ENCODE results near the gene STYXL1. TPM values are rescaled to one million over a fixed set of nuclear protein-coding genes. Genes with fewer than 3 reads are reported as not detected.
A peak's percentile ranks its signal among the peaks of the same experiment; 100 is the strongest.
"Not testable (repeated sequence)": the region's sequence is repeated elsewhere in the genome, so short reads cannot be mapped to it uniquely, and the experiment has no call there.

The STYXL1 gene, protein sequence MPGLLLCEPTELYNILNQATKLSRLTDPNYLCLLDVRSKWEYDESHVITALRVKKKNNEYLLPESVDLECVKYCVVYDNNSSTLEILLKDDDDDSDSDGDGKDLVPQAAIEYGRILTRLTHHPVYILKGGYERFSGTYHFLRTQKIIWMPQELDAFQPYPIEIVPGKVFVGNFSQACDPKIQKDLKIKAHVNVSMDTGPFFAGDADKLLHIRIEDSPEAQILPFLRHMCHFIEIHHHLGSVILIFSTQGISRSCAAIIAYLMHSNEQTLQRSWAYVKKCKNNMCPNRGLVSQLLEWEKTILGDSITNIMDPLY
- polyA plus RNA-seq (ENCODE audit: insufficient read length in 4 of 4), result 10 to 100 TPM; 37.1 to 58.3 (median 48.0) TPM

DNA sequence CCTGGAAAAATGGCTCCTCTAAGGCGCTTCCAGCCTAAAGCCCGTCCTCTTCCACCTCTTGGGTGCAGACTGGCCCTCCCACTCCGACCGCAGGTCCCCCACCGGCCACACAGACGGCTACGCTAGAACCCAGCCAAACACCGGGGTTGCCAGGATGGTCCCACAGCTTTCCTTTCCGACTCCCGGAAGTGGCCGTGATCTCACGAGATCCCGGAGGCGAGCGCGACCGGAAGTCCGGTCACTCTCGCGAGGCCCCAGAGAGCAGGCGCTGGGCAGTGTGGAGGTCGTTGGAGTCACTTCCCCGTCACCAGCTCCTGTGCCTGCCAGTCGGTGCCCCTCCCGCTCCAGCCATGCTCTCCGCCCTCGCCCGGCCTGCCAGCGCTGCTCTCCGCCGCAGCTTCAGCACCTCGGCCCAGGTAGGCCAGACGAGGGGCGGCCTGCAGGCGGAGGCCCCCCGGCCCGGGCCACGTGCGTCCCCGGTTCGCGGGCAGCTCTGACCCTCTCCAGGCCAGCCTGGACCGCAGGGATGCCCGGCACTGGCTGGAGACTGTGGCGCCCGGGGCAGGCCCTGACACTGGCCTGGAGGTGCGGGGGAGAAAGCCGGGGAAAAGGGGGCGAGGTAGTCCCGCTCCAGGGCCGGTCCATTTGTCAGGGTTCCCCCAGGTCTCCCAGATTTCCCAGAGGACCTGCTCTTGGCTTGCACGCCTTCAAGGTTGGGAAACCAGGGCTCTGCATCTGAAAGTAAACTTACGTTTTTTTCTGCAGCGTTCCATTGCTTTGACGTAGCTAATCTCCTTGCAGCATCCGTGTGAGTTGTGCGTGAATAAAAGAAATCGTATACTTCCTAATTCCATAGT, at the start of gene STYXL1, which contains the start of gene MDH2:
TSS of gene STYXL1 (minus strand) at position 190 of the 857 bp plus-strand sequence. CDS start 17,477 bp downstream, outside the sequence.
TSS of gene MDH2 (plus strand) at position 296 of the 857 bp plus-strand sequence. CDS start at position 351, 55 bp downstream.
- peak; percentile 89 to 94 (median 91) for DNase-seq (ENCODE audit: low read depth in 4 of 4, low spot score in 3 of 4)

DNA sequence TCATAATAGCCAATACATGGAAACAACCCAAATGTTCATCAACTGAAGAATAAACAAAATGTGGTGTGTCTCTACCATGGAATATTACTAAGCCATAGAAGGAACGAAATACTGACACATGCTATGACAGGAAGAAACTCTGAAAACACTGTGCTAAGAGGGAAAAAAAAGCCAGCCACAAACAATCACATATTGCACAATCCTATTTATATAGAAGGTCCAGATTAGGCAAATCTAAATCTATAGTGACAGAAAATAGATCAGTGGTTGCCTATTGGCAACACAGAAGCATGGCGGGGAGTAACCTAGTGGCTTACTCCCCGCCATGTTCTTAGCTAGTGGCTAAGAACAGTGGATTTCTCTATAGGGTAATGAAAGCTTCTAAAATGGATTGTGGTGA, 48.1 kb upstream of the STYXL1 start:
- DNase-seq (ENCODE audit: low read depth in 4 of 4, low spot score in 3 of 4), result no peak

DNA sequence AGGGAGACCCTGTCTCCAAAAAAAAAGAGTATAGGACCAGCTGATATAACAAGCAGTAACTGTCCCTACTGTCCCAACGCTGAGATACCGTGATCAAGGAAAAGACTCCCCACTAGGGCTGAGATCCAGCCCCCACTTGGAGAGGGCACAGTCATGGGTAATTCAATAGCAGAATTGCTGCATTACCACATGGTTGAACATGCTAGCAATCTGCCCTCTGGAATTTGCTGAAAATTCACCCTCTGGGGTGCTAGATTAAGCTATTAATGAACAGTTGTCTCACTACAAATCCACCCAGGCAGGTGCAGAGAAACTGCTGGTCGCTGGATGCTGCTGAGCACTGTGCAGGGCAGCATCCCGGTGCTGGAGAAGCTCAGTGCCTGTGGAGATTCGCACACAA, 46.5 kb upstream of the STYXL1 start:
- DNase-seq (ENCODE audit: low read depth in 4 of 4, low spot score in 3 of 4), result not testable (repeated sequence)

DNA sequence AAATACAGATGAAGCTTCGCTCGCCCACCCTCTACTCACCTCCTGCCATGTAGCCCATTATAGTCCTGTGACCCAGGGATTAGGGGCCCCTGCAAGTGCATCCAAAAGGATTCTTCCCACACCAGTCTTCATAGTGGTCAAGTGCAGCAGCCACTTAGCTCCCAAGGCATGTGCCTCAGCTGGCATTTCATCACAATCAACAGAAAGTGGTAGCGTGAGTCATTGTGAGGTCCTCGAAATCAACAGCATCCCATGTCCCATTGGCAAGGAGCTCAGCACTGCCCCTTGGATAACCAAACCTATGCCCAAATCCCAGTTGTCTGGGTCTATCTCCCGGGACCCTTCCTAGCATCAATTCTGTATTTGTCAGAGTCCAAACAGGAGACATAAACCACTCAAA, 45.7 kb upstream of the STYXL1 start:
- DNase-seq (ENCODE audit: low read depth in 4 of 4, low spot score in 3 of 4), result not testable (repeated sequence)

DNA sequence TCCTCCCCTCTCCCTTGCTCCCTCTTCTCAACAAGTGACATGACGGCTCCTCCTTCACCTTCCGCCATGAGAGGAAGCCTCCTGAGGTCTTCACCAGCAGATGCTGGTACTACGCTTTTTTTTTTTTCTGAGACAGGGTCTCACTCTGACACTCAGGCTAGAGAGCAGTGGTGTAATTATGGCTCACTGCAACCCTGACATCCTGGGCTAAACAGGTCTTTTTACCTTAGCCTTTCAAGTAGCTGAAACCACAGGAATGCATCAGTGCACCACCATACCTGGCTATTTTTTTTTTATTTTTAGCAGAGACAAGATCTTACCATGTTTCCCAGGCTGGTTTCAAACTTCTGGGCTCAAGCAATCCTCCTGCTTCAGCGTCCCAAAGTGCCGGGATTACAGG, 43.7 kb upstream of the STYXL1 start:
- DNase-seq (ENCODE audit: low read depth in 4 of 4, low spot score in 3 of 4), result no peak

DNA sequence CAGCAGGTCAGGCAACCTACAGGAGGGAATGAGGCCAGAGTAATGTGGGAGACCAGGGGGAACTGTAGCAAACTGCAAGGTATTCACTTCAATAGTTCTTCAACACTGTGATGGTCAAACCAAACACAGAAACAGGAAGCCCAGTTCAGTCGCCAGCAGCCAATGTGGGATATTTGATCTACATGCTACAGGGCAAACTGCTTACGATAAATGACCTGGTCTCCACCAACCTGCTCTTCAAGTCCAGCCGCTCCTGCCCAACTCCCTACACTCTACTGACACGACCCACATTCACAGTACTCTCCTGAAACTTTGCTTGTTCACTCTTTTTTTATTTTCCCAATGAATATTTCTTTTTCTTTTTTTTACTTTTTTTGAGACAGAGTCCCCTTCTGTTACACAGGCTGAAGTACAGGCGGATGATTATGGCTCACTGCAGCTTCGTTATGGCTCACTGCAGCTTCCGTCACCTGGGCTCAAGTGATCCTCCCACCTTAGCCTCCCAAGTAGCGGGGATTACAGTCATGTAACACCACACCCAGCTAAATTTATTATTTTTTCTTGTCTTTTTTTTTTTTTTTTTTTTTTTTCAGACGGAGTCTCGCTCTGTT, 42.2 kb upstream of the STYXL1 start:
- no peak for DNase-seq (ENCODE audit: low read depth in 4 of 4, low spot score in 3 of 4)

DNA sequence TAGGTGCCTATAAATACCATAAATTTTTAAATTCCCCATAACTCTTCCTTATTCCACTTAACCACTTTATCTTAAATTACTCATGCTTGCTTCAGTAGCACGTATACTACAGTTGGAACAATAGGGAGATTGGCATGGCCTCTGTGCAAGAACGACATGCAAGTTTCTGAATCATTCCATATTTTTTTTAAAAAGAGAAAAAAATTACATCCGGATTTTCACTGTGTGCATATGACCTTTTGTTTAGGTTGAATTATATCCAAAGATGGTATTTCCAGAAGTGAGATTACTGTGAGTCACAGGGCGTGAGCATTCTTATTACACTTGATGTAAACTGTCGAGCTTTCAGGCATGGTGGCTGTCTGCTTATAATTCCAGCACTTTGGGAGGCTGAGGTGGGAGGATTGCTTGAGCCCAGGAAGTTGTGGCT, 39.6 kb upstream of the STYXL1 start:
- not testable (repeated sequence) for DNase-seq (ENCODE audit: low read depth in 4 of 4, low spot score in 3 of 4)

DNA sequence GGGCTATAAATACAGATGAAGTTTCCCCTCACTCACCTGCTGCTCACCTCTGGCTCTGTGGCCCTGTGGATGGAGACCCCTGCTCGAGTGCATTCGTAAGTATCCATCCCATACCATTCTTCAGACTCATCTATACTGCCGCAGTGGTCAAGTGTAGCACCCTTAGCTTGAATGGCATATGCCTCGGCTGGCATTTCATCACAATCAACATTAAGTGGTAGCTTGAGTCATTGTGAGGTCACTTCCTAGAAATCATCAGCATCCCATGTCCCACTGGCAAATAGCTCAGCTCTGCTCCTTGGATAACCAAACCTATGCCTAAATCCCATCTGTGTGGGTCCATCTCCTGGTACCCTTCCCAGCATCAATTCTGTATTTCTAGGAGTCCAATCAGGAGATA, 38.3 kb upstream of the STYXL1 start:
- no peak for DNase-seq (ENCODE audit: low read depth in 4 of 4, low spot score in 3 of 4)

DNA sequence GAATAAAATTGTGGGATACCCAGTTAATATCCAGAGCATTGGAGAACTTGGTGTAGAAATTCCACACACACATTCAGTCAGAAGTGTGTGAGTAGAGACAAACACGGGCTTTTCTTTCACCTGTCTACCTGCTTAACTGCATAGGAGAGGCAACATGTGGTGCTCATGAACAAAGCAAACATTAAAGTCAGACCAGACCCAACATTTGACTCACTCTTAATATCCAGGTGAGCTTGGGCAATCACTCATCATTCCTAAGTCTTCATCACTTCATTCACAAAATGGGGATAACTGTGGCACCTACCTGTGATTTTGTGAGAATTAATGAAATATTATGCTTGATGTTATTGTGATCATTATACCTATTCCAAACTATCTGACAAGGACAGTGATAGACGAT, 36.3 kb upstream of the STYXL1 start:
- not testable (repeated sequence) for DNase-seq (ENCODE audit: low read depth in 4 of 4, low spot score in 3 of 4)

DNA sequence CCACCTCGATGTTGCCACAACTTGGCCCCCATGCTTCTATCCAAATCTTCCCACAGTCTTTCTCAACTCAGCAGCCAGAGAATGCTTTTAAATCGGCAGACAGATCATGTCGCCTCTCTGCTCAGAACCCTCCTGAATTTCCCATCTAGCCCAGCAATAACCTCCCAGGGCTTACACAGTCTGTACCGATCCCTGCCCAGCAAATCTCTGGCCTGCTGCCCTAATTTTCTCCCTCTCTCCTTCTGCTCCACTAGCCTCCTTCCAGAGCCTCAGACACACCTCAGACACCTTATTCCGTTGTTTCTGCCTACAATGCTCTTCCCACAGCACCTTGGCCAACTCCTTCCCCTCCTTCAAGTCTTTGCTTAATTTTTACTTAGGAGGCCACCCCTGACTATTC, 32.4 kb upstream of the STYXL1 start:
- DNase-seq (ENCODE audit: low read depth in 4 of 4, low spot score in 3 of 4), result no peak

DNA sequence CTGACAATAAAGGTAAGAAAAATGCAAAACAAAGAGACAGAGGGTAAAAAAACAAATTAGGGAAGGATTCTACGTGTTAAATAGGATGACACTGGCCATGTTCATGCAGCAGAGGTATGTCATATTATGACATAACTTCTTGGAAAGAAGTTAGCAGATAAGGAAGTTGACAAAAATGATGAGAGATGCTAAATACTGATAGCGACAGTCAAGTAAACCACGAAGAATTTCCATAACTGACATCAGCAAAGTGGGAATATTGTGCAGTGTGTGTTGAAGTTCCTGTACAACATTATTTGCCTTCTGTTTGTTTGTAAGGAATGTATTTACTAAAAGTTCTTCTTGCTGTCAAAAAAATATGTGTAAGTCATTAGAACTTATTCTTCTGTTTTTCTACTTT, 29.6 kb upstream of the STYXL1 start:
- DNase-seq (ENCODE audit: low read depth in 4 of 4, low spot score in 3 of 4), result no peak

DNA sequence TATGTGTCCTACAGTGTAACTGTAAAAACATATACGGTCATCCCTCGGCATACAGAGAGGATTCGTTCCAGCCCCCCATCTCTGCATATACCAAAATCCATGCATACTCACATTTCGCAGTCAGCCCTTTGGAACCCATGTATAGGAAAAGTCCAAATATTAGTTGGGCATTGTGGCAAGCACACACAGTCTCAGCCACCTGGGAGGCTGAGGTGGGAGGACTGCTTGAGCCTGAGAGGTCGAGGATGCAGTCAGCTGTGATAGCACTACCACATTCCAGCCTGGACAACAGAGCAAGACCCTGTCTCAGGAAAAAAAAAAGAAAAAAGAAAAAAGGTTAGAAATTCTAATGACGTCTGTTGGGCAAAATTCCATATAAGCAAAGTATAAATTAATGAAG, 29.2 kb upstream of the STYXL1 start:
- no peak for DNase-seq (ENCODE audit: low read depth in 4 of 4, low spot score in 3 of 4)

DNA sequence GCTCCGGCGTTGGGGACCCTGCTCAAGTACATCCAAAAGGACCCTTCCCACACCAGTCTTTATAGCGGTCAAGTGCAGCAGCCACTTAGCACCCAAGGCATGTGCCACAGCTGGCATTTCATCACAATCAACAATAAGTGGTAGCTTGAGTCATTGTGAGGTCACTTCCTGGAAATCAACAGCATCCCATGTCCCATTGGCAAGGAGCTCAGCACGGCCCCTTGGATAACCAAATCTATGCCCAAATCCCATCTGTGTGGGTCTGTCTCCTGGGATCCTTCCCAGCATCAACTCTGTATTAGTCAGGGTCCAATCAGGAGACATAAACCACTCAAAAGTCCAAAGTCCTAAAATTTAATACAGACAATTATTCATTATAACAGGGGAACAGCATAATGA, 27.2 kb upstream of the STYXL1 start:
- DNase-seq (ENCODE audit: low read depth in 4 of 4, low spot score in 3 of 4), result no peak

DNA sequence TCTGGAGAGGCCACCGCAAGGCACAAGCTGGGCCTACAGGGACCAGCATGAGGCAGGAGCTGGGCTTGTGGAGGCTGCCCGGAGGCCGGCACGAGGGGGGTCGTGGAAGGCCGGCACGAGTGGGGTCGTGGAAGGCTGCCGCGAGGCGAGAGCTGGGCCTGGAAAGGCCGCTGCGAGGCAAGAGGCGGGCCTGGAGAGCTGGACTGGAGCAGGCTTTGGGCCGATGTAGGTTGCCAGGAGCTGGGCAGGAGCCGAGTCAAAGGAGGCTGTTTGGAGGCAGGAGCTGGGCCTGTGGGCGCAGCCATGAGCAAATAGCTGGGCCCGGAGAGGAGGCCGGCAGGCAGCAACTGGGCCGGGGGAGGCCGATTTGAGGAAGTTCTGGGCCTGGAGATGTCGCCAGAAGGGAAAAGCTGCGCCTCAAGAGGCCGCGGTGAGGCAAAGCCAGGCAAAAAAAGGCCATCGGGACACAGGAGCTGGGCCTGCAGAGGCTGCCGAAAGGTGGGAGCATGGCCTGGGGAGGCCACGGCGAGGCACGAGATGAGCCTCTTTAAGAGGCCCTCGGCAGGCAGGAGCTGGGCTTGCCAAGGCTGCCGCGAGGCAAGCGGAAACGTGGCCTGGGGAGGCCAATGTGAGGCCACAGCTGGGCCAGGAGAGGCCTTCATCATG, 26.6 kb upstream of the STYXL1 start:
- DNase-seq (ENCODE audit: low read depth in 4 of 4, low spot score in 3 of 4), result no peak

DNA sequence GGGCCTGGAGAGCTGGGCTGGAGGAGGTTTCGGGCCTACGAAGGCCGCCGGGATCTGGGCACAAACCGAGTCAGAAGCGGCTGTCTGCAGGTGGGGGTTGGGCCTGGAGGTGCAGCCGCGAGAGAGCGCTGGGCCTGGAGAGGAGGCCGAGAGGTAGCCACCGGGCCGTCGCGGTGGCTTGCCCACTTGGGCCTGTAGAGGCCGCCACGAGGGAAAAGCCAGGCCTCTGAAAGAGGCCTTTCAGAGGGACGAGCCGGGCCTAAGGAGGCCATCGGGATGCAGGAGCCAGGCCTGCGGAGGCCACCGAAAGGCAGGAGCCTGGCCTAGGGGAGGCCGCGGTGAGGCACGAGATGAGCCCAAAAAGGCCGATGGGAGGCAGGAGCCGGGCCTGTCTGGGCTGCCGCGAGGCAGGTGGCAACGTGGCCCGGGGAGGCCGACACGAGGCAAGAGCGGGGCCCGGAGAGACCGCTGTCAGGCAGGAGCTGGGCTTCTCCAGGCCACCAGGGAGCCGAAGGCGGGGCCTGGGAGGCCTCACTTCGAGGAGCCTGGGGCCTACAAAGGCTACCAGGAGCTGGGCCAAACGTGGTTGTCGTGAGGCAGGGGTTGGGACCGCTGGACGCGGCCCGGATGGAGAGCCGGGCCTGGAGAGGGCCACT, 25.7 kb upstream of the STYXL1 start:
- no peak for DNase-seq (ENCODE audit: low read depth in 4 of 4, low spot score in 3 of 4)

DNA sequence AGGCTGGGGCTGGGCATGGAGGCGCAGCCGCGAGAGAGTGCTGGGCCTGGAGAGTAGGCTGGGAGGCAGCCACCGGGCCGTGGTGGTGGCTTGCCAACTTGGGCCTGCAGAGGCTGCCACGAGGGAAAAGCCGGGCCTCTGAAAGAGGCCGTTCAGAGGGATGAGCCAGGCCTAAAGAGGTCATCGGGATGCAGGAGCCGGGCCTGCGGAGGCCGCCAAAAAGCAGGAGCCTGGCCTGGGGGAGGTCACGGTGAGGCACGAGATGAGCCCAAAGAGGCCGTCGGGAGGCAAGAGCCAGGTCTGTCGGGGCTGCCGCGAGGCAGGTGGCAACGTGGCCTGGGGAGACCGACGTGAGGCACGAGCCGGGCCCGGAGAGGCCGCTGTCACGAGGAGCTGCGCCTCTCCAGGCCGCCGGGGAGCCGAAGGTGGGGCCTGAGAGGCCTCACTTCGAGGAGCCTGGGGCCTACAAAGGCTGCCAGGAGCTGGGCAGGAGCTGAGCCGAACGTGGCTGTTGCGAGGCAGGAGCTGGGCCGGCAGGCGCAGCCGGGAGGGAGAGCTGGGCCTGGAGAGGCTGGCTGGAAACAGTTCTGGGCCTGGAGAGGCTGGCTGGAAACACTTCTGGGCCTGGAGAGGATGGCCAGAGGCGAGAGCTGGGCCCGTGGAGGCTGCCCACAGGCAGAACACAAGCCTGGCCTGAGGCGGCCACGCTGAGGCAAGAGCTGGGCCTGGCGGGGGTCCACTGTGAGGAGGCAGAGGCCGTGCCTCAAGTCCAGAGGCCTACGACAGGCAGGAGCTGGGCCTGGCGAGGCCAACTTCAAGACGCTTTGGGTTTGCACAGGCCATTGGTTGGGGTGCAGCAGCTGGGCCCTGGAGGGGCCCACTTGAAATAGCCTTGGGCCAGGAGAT, 24.7 kb upstream of the STYXL1 start:
- DNase-seq (ENCODE audit: low read depth in 4 of 4, low spot score in 3 of 4), result no peak

DNA sequence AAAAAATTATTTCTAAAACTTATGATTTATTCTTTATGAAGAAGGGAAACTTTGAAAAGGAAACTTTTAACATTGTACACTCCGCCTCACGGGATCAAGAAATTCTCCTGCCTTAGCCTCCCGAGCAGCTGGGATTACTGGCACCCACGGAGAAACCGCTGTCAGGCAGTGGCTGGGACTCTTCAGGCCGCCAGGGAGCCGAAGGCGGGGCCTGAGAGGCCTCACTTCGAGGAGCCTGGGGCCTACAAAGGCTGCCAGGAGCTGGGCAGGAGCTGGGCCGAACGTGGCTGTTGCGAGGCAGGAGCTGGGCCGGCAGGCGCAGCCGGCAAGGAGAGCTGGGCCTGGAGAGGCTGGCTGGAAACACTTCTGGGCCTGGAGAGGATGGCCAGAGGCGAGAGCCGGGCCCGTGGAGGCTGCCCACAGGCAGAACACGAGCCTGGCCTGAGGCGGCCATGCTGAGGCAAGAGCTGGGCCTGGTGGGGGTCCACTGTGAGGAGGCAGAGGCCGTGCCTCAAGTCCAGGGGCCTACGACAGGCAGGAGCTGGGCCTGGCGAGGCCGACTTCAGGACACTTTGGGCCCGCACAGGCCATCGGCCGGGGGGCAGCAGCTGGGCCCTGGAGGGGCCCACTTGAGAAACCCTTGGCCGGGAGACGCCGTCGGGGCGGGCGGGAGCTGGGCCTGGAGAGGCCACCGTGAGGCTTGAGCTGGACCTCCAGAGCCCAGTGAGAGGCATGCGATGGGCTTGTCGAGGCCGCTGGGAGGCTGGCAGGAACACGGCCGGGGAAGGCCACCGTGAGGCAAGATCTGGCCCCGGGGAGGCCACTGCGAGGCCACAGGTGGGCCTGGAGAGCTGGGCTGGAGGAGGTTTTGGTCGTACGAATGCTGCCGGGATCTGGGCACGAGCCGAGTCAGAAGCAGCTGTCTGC, 23.8 kb upstream of the STYXL1 start:
- DNase-seq (ENCODE audit: low read depth in 4 of 4, low spot score in 3 of 4), result no peak

DNA sequence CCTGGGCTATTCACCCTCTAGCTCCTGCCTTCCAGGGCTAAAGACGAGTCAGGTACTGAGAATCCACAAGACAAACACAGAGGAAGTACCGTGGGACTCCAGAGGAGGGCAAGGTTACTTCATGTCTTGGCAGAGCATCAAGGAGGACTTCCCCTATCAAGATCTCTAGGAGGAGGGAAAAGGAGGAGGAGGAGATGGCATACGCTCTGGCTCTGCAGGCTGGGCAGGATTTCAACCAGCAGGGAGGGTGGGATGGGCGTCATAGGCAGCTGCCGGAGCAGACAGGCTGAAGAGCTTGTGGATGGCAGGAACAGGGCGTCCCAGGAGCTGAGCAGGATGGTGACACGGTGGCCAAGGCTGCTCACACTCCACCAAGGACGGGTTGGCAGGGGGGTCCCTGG, 21.4 kb upstream of the STYXL1 start:
- DNase-seq (ENCODE audit: low read depth in 4 of 4, low spot score in 3 of 4), result no peak

Measured in right renal pelvis (tissue), 4 donors.